HepG2 (cell line): Measurements from ENCODE around the gene ABCF1. TPM values are rescaled to one million over a fixed set of nuclear protein-coding genes. Genes with fewer than 3 reads are reported as not detected.

Experiments used
- ESRRA ChIP-seq: sonication (generic); formaldehyde crosslinking; IDR thresholded peaks from 2 replicates; pipeline ENCODE4 v1.5.1; 2020; ENCODE audit warnings: mild to moderate bottlenecking, low read depth, missing genetic modification reagents
- GATAD2A ChIP-seq: IDR thresholded peaks from 2 replicates; pipeline ENCODE4 v1.6.1; 2016
- MIXL1 ChIP-seq: IDR thresholded peaks from 2 replicates; pipeline ENCODE4 v1.6.1; 2016
- MYNN ChIP-seq: sonication (generic); formaldehyde crosslinking; IDR thresholded peaks from 2 replicates; pipeline ENCODE4 v1.4.0; 2020; ENCODE audit warnings: mild to moderate bottlenecking, low read depth, missing genetic modification reagents
- PITX1 ChIP-seq: sonication (generic); formaldehyde crosslinking; IDR thresholded peaks from 2 replicates; pipeline ENCODE4 v1.5.1; 2020; ENCODE audit warnings: mild to moderate bottlenecking, missing genetic modification reagents
- RFXAP ChIP-seq: sonication (generic); formaldehyde crosslinking; IDR thresholded peaks from 2 replicates; pipeline ENCODE4 v1.4.0; 2020; ENCODE audit warnings: missing genetic modification reagents, borderline replicate concordance
- RXRB ChIP-seq: IDR thresholded peaks from 2 replicates; pipeline ENCODE4 v1.6.1; 2016; ENCODE audit warnings: borderline replicate concordance, missing genetic modification reagents, missing compliant biosample characterization
- SETDB1 ChIP-seq: sonication (generic); formaldehyde crosslinking; IDR thresholded peaks from 2 replicates; pipeline ENCODE4 v1.5.1; 2020; ENCODE audit warnings: missing genetic modification reagents, mild to moderate bottlenecking, borderline replicate concordance
- TFE3 ChIP-seq: IDR thresholded peaks from 2 replicates; pipeline ENCODE4 v1.6.1; 2016
- YEATS2 ChIP-seq: sonication (generic); formaldehyde crosslinking; IDR thresholded peaks from 2 replicates; pipeline ENCODE4 v1.4.0; 2020; ENCODE audit warnings: missing genetic modification reagents, borderline replicate concordance
- ZNF530 ChIP-seq: sonication (generic); formaldehyde crosslinking; IDR thresholded peaks from 2 replicates; pipeline ENCODE4 v1.5.0; 2020; ENCODE audit warnings: low read depth, mild to moderate bottlenecking, missing genetic modification reagents
- ZNF646 ChIP-seq: sonication (generic); formaldehyde crosslinking; IDR thresholded peaks from 2 replicates; pipeline ENCODE4 v1.9.0; 2021; ENCODE audit warnings: mild to moderate bottlenecking, missing genetic modification reagents
- ZNF687 ChIP-seq: sonication (generic); formaldehyde crosslinking; IDR thresholded peaks from 2 replicates; pipeline ENCODE4 v1.5.1; 2020; ENCODE audit warnings: mild to moderate bottlenecking, missing genetic modification reagents, moderate library complexity
- ZNF776 ChIP-seq: sonication (generic); formaldehyde crosslinking; IDR thresholded peaks from 2 replicates; pipeline ENCODE4 v1.4.0; 2020; ENCODE audit warnings: mild to moderate bottlenecking, missing genetic modification reagents
- polyA plus RNA-seq, 8 experiments: library from polyadenylated mRNA; depleted of rRNA in 3 of 8; stranded (reverse) in 7 of 8; unstranded in 1 of 8; fragments of >200 nt; fragmentation: Illumina TruSeq in 4 of 8; extraction: Trizol in 4 of 8; gene quantifications; 2 replicates each; pipeline versions ENCODE4 v1.2.1 to v1.2.3, GENCODE V29; 2011 to 2016; ENCODE audit warnings: low read depth in 4 of 8, missing spikeins in 1 of 8, mixed read lengths in 1 of 8; ENCODE audit not compliant: insufficient read depth in 1 of 8
- total RNA-seq, 5 experiments: library from RNA; depleted of rRNA; stranded (reverse); fragments of >200 nt; fragmentation: Illumina TruSeq; extraction: Trizol; gene quantifications; 2 replicates each; pipeline ENCODE4 v1.2.3, GENCODE V29; 2016; ENCODE audit warnings: low read depth in 1 of 5

Gene ABCF1
- total and polyA plus RNA-seq, 2 of the 13 experiments (the other 11 are each of a cell fraction or from before 2014, with no cell fraction given) = 25.4 to 98.9 TPM

- TF ChIP-seq TFE3 = no peak
- no peak for TF ChIP-seq ZNF530 (CRISPR knock-in tag)
- TF ChIP-seq ZNF646 (CRISPR knock-in tag) = no peak
- no peak for TF ChIP-seq SETDB1 (CRISPR knock-in tag)
- TF ChIP-seq RXRB (CRISPR knock-in tag) = peak; percentile 21; the same call in 1 of the 2 replicates
- peak; percentile 50 for TF ChIP-seq GATAD2A (CRISPR knock-in tag)
- peak; percentile 48; the same call in 1 of the 2 replicates for TF ChIP-seq YEATS2
- TF ChIP-seq ZNF687 (CRISPR knock-in tag) = 0 out of 2 replicates have a peak, but pooled peaks have one; percentile 15
- no peak for TF ChIP-seq PITX1
- TF ChIP-seq ZNF776 (CRISPR knock-in tag) = no peak
- peak; percentile 69; the same call in 1 of the 2 replicates for TF ChIP-seq MIXL1 (CRISPR knock-in tag)
- TF ChIP-seq RFXAP (CRISPR knock-in tag) = no peak
- TF ChIP-seq MYNN (CRISPR knock-in tag) = 0 out of 2 replicates have a peak, but pooled peaks have one; percentile 42
- no peak for TF ChIP-seq ESRRA (CRISPR knock-in tag)
Measured at GRCh38 chr6:30541515-30542403, 29.5 kb upstream of the ABCF1 start (continued).
